Lung (tissue), 12 donors: ENCODE data around the gene RANBP3L. TPM values are rescaled to one million over a fixed set of nuclear protein-coding genes. Genes with fewer than 3 reads are reported as not detected.

Source experiments
- ATAC-seq: fragments of 200-7000 bp; cut with Tn5 transposase; one replicate; pipeline ENCODE4 v1.9.1; 2020; ENCODE audit warnings: moderate number of reproducible peaks; ENCODE audit not compliant: insufficient read depth, low FRiP score
- DNase-seq, 3 donors: peaks; one replicate each; pipeline ENCODE4 v3.0.0-alpha.2; 2013 to 2017
- H3K27ac ChIP-seq, 2 donors: one replicate each; pipeline ENCODE4 v1.5.1; 2013; ENCODE audit warnings: mild to moderate bottlenecking in 2 of 2, moderate library complexity in 2 of 2, control low read depth in 1 of 2, inconsistent platforms in 1 of 2, low read depth in 1 of 2, low read length in 1 of 2
- H3K27me3 ChIP-seq, 3 donors: one replicate each; pipeline ENCODE4 v1.5.1; 2013; ENCODE audit warnings: low read length in 2 of 3; ENCODE audit not compliant: control insufficient read depth in 3 of 3, insufficient read depth in 3 of 3
- H3K36me3 ChIP-seq, 4 donors: one replicate each; pipeline ENCODE4 v1.5.1; 2013; ENCODE audit warnings: low read length in 4 of 4, mild to moderate bottlenecking in 1 of 4, moderate library complexity in 1 of 4; ENCODE audit not compliant: control insufficient read depth in 4 of 4, insufficient read depth in 4 of 4
- H3K4me1 ChIP-seq, 5 donors: one replicate each; pipeline ENCODE4 v1.5.1; 2013; ENCODE audit warnings: low read length in 5 of 5, mild to moderate bottlenecking in 2 of 5, moderate library complexity in 1 of 5; ENCODE audit not compliant: control insufficient read depth in 5 of 5, insufficient read depth in 5 of 5
- H3K4me3 ChIP-seq: one replicate; pipeline ENCODE4 v1.5.1; 2013; ENCODE audit warnings: mild to moderate bottlenecking, control low read depth, moderate library complexity
- H3K9ac ChIP-seq, 2 donors: one replicate each; pipeline ENCODE4 v1.5.1; 2013; ENCODE audit warnings: low read length in 2 of 2, control low read depth in 1 of 2; ENCODE audit not compliant: insufficient read depth in 1 of 2
- H3K9me3 ChIP-seq, 4 donors: one replicate each; pipeline ENCODE4 v1.5.1; 2013; ENCODE audit warnings: low read length in 3 of 4, mild to moderate bottlenecking in 1 of 4, moderate library complexity in 1 of 4; ENCODE audit not compliant: control insufficient read depth in 4 of 4, insufficient read depth in 3 of 4
- WGBS, 2 donors: extraction: QIAGEN DNeasy Blood & Tissue Kit; methylation state at CpG; one replicate each; pipeline ENCODE4 v1.1.7; 2013; 5-methylcytosine and 5-hydroxymethylcytosine counted together
- polyA plus RNA-seq, 2 donors: library from polyadenylated mRNA; stranded (reverse); fragments of 200-250 nt; gene quantifications; one replicate each; pipeline ENCODE4 v1.2.1, GENCODE V29; 2013
- total RNA-seq, 2 donors: library from RNA; depleted of rRNA in 1 of 2; stranded (reverse); fragments of >200 nt in 1 of 2; gene quantifications; one replicate each; pipeline ENCODE4 v1.2.1, GENCODE V29; 2014 to 2021
- TF ChIP-seq, protein P1 (sequence below): IDR thresholded peaks from 2 replicates; pipeline ENCODE4 v1.5.1; 2012; ENCODE audit warnings: mild to moderate bottlenecking; ENCODE audit errors: control extremely low read depth, extremely low read depth
- donor health status: control.
- donor health status: control.
- donor health status: Bipolar disorder and iron deficiency.
- donor health status: healthy.
- donor health status: DM: yes; HTN: yes; CAD: no.

RANBP3L gene
- total and polyA plus RNA-seq, 4 donors = 0.08 to 2.3 (median 0.66) TPM

DNA sequence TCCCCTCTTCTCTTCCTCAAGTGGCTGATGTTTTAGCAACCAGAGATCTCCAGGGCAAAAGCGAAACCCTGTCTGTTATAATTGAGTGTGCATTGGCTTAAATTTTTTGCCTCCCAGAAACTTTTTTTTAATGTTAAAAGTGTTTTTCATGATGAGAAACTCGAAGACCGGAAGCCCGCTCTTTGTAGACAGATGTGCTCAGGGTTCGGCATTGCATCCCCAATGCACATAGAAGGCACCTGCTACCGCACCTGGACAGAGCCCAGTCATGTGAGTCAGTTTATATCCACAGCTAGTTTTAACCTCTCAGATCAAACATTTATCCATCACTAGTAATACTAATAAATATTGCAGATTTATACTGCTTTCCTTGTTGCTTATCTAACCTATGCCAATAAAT lies 40.5 kb downstream of the RANBP3L start:
- Histone ChIP-seq H3K27ac (no peak overlapping the region), H3K27me3 (no peaks in the 10 kb centered on the region), H3K9ac (no peak overlapping the region), H3K4me3 (no peak overlapping the region), H3K9me3 (no peaks in the 10 kb centered on the region), H3K36me3 (no peaks in the 10 kb centered on the region), H3K4me1 (no peaks in the 10 kb centered on the region)
- no peak for ATAC-seq
- TF ChIP-seq, protein P1, sequence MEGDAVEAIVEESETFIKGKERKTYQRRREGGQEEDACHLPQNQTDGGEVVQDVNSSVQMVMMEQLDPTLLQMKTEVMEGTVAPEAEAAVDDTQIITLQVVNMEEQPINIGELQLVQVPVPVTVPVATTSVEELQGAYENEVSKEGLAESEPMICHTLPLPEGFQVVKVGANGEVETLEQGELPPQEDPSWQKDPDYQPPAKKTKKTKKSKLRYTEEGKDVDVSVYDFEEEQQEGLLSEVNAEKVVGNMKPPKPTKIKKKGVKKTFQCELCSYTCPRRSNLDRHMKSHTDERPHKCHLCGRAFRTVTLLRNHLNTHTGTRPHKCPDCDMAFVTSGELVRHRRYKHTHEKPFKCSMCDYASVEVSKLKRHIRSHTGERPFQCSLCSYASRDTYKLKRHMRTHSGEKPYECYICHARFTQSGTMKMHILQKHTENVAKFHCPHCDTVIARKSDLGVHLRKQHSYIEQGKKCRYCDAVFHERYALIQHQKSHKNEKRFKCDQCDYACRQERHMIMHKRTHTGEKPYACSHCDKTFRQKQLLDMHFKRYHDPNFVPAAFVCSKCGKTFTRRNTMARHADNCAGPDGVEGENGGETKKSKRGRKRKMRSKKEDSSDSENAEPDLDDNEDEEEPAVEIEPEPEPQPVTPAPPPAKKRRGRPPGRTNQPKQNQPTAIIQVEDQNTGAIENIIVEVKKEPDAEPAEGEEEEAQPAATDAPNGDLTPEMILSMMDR = no peak
- 91 to 96% methylated on average over 6 of the region's 6 CpGs for WGBS, 2 donors
- no peak for DNase-seq

DNA sequence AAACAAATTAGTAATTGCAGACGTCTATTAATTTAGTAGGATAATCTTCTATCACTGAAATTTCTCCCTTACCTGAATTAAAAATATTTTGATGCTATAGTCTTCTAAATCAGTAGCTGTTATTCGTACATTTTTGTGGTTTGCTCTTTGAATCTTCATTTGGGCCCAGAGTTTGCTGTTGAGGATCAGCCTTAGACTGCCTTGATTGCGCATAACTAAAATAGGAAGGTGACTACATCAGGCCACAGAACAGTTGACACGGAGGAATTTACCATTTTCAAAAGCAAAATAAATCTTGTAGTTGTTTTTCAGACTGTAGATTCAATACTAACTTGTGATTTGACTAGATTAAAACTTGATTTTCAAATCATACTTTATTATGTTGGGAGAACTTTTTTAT lies 48.1 kb downstream of the RANBP3L start:
- ATAC-seq (no peak), DNase-seq (no peak)
- Histone ChIP-seq H3K27me3 (no peaks in the 10 kb centered on the region), H3K27ac (no peak overlapping the region), H3K9ac (no peak overlapping the region), H3K4me1 (no peaks in the 10 kb centered on the region), H3K4me3 (no peak overlapping the region), H3K36me3 (no peaks in the 10 kb centered on the region), H3K9me3 (no peaks in the 10 kb centered on the region)
- 70 to 85% methylated on average over 4 of the region's 4 CpGs for WGBS, 2 donors
- TF ChIP-seq, protein P1 = no peak

DNA sequence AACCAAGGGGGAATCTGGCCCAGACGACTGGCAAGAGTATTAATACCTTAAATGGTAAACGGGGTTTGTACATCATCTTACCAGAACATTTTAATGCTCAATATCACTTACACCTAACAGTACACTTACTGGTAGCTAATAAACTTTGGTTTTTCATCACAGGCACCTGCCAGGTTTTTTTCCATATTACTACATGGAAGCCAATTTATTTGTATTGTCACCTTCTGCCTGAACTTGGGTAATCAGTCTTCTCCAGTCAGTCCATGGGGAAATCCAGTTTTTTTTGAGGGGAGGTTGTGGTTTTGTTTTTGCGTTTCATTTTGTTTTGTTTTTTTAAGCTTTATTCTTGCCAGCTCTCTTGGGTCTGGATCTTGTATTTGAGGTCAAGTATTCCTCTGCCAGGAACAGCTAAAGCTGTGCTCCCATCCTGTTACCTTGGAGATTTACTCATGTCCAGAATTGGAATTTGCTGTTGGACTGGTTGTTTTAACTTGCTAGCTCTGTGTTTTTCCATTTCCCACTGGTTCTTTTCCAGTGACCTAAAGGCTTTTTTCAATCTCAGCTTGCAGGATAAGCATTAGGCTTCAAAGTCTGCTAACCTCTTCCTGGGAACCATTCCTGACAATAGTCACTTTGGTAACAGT lies 48.9 kb downstream of the RANBP3L start:
- H3K9me3 ChIP-seq = no peaks in the 10 kb centered on the region
- H3K27ac ChIP-seq = no peak overlapping the region
- no peaks in the 10 kb centered on the region for H3K4me1 ChIP-seq
- no peaks in the 10 kb centered on the region for H3K36me3 ChIP-seq
- no peak overlapping the region for H3K9ac ChIP-seq
- TF ChIP-seq, protein P1 = no peak
- DNase-seq = no peak
- H3K27me3 ChIP-seq = no peaks in the 10 kb centered on the region
- no peak overlapping the region for H3K4me3 ChIP-seq
- WGBS, 2 donors = 73 to 82% methylated on average over 3 of the region's 3 CpGs
- no peak for ATAC-seq

DNA sequence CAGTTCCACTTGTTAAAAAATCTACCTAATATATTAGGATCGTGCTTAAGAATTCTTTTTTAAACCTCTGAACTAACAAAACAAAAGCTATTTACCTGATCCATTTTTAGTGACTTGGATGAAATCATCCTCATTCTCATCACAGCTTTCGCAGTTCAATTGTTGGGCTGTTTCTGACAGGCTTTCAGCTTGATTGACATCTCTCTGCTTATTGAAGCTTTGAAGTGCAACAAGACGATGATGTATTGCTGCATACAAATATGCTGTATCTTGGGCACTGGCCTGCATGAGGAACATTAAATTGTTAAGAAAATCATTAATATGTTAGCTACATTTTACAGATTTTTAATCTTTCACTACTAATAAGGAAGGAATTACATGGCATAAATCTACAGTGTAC lies 50.5 kb downstream of the RANBP3L start:
- H3K9ac ChIP-seq = no peak overlapping the region
- no peaks in the 10 kb centered on the region for H3K27me3 ChIP-seq
- no peak overlapping the region for H3K4me3 ChIP-seq
- TF ChIP-seq, protein P1 = no peak
- H3K36me3 ChIP-seq = no peaks in the 10 kb centered on the region
- H3K4me1 ChIP-seq = no peaks in the 10 kb centered on the region
- WGBS, 2 donors = 90 to 92% methylated on average over 3 of the region's 3 CpGs
- DNase-seq (no peak), ATAC-seq (no peak)
- no peaks in the 10 kb centered on the region for H3K9me3 ChIP-seq
- H3K27ac ChIP-seq = no peak overlapping the region
